NCI-H2196 treated with DMSO at 0.1 percent for 48 hours (cell line): ENCODE data around the gene BUB3.

Experiments used
- DNase-seq: peaks from one replicate; lab custom pipeline; 2025; ENCODE audit not compliant: unreplicated experiment; lab: John Stamatoyannopoulos, UW

The BUB3 gene

DNA sequence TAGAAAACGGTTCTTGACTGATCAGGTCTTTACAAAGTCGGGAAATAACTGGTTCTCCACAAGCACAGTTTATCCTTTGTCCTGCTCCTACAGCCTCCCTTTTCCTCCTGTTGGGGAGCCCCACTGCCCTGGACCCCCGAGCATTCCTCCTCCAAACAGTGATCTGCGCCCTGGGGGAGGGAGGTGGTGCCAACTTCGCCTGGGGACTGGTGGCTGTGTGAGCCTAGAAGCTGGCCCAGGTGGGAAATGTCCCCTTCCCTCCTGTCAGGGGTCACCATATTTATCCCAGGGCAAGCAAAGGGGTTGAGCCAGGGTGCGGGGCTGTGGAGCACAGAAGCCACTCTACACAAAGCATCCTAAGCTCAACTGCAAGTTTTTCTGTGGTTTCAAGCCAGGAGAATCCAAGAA is 13.2 kb upstream of the BUB3 start:
- DNase-seq, result no peak

DNA sequence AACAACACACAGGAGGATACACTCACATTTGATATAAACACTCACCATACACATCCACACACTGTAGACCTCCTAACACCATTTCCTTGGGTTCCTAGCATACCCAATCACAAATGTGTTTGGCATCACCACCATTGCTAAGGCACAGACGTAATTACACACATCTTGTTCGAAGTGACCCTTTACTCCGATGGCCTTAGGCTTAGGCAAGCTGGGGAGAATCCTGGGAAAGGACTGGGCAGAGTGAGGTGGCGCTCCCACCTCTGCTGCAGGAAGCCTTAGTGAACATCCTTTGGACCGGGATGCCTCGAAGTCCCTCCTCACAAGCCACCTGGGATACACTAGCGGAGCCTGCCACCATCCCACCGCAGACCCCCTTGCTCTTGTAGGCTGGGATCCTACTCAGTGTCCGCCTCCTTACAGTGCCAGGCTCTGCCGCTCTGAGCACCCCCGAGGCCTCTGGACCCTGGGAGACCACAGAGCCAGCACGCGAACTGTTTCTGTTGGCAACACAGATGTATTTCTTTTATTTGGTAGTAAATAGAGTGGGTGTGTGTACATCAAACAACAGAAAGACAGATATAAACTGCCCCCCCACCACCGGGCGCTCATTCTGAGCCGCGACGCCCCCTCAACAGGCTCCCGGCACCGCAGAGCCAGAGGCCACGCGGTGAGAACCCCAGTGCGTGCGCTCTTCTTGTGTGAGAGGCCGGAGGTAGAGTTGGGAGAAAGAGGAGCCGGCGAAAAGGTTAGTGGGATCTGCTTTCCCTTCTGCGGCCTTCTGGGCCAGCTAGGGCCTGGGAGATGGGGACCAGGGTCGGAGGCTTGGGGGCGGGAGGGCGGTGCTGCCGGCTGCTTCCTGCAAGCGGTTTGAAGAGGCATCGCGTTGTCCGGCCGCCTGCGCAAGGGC is 12.2 kb upstream of the BUB3 start:
- no peak for DNase-seq

DNA sequence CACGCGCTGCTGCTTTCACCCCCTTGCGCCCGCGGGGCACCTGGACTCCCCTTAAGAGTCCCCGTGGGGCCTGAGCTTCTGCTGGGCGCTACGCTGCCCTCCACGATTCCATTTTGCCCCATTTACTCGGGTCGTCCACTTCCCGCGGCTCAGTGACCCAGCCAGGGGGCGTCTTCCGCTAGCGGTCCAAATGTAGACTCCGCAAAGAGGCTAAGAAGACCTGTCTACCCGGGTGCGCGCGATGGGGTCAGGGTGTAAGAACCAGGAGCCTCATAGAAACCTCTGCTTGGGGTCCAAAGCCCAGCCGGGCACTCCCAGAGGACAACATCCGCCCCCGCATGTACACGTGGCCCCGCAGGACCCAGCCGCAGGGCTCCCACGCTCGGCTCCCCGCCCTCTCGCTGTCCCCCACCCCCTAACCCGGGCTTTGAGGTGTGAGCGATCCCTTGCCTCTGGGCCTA is 11.5 kb upstream of the BUB3 start:
- DNase-seq, result no peak

DNA sequence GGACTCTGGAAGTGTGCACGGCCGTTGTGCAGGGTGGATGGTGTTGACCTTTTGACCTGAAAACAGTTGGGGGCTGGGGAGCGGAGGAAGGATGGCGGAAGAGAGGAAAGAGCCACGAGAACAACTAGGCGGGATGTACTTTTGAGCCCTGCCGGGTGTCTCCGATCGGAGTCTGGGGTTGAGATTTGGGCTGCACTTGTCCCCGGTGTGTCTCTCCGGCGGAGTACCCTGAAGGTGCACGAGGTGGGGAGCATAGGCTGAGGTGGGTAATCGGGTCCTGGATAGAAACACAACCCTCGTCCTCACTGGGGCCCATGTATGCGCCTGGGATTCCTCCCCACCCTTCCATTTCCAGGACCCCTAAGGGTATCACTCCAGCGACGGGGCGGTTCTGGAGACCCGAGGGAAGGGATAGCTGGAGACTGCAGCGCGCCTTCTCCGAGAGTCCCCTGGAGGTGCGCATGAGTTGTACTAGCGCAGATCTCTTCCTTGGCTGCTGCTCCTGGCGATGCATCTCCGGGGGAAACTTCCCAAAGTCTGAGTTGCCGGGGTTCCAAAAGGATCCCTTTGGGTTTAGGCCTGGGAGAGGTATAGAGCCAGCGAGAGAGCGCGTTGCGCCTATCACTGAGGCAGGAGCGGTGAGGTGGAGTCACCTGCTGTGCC is 10.9 kb upstream of the BUB3 start:
- no peak for DNase-seq

DNA sequence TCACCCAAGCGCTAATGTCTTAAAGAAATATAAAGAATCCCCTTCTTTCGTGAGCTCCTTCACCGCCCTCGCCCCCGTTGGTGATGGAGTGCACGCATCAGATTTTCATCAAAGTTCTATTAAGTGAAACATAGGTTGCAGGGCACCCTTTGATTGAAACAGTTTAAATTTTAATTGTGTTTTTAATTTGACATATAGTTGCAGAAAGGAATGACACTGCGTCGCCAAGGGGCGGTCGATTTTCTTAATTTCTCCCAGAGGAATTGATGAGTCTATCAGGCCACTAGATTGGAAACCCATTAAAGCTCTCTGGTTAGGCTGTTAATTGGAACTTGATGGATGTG is 10.4 kb upstream of the BUB3 start:
- DNase-seq, result no peak

DNA sequence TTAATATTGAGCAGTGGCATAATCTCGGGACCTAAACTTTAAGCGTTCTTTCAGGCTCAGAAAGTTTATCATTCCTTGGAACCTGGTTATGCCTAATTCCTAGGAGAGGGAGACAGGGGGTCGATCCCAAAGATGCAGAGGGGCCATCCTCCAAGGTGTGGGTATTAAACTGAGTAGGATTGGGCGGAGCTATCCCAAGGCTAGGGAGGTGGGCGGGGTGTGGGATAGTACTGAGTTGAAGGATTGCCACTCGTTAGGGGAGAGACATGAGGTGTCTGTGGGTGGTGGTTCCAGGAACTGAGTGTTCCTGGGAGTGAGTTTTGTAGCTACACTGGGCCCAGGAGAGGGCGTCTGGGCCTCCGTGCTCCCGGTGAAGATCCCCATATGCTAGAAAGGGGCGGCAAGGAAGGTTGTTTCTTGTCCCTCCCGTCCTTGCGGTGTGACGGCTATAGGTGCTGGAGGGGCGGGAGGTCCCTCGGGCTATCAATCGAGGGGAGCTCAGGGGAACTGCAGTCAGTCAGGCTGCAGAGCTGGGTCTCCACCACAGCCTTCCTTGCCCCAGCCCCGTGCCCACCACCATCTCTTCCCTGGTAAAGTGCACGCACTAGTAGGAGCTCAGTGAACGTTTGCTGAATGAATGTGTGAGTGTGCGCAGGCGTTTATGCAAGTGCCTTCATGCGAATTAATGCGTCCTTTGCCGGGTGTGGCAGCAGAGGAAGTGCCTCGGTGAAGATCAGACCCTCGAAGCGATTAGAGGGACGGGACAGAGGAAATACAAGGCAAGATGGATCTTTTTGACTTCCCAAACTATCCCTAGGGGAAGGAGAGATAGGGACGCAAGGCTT is 9.3 kb upstream of the BUB3 start:
- DNase-seq, result no peak

DNA sequence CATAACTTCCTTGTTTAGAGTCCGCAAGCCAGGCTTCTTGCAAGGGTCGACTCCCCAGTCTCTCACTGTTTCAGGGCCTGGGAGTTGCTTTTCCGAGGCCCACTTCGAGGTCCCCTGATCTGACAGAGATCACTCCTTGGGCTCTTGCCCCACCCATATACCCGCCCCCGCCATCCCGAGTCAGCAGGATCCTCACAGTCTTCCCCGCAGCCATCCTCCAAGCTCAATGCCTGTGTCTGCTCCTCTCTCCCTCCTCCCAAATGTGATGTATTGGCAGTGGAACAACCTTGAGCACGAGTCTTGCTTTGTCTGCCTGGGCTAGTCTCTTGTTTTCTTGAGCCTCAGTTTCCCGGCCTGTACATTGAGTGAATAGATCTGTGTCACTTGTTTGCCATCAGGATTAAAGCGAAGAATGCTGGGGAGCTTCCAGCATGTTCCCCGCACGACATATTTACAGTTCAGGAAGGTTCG is 8.6 kb upstream of the BUB3 start:
- DNase-seq, result no peak

DNA sequence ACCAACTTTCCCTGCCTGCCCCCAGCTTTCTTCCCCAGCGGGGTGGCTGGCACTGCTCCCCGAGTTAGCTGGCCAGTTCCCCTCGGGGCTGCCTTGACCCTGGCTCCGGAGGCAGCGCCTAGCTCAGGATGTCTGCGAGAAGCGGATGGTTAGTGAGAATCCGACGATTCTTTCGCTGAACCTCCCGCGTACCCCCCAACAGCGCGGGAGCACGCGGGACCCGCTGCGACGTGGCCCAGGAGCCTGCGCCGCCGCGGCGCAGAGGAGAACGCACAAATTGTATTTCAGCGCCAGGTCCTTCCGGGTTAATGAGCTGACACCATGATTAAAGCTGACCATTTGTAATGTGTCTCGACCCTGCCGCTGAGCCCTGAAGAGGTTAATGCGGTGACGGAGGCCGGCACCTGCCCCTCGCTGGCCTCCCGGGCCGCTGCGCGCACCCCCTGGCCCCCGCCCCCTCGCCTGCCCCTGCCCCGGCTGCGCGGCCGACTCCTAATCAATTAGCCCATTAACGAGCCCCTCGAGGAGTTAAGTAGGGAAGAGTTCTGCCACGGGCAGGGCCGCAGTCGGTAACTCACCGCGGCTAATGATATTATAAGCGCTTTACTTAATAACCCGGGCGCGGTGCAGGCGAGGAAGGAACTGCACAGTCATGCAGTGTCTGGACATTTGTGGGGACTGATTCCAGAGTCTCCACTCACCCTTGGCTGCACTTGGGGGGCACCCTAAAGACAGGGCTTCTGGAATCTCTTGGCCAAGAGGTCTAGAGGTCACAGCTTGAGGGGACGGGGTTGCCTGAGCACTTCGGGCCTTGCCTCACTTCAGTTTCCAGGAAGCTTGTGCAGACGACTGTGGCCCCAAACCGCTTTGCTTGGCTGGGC is 7.9 kb upstream of the BUB3 start:
- no peak for DNase-seq

DNA sequence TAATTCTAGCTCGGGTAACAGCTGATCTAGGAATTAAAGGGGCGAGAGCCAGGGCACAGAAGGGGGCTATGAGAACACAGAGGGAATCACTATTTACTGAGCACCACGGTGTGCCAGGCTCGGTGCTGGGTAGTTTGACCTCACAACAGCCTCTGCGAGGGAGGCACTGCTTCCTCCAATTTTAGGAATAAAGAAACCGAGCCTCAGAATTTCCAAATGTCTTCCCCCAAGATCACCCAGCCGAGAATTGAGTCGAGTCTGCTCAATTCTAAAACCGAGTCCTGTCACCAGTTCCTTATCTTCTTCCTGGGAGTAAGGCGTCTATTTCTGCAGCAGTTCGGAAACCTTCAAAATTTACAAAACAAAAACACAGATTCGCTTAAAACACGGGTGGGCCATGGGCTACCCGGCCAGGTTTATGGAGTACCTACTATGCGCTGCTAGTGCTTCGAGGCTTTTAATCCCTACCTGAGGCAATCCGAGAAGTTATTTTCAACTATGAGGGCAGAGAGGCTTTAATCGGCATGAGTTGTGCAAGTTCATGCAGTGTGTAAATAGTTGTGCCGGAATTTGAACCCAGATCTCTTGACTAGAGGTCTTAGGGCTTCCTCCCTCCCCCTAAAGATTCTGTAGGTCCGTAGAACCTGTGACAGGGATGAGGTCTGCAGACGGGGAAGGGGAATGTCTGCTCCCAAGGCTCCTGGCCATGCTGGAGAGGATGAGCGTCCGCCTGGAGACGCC is 7.1 kb upstream of the BUB3 start:
- DNase-seq, result no peak

DNA sequence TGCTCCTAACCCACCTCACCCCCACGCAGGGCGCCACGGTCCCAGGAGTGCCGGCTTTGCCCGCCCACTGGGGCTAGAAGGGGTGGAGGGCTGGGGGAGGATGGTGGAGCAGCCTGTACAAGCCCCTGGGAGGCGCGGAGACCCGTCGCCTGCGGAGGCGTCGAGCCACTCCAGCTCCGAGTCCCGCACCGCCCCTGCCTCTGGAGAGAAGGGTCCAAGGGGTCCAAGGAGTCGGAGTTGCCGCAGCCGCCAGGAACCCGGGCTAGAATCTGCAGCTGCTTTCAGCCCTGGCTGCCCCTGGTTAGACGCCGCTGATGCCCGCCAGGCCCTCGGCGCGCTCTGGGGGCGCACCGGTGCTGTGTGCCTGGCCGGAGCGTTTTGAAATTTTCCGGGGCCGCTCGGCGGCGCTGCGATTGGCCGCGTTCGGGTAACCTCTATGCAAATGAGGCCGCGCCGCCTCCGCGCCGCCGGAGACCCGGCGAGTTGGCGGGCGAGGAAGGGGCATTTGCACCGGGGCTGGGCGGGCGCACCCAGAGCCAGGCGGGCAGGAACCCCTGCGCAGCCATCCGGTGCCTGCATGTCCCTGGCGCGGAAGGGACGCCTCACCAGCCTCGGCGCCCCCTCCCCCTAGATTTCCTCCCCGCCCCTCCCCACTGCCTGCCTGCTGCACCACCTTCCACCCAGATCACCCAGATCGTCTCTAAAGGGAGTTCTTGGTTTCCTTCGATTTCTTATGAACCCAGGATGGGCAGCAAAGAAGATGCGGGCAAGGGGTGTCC is 6.4 kb upstream of the BUB3 start, which contains the start of gene HMX2:
HMX2 (plus strand) TSS at position 502 of the 779 bp plus-strand sequence; CDS start at position 745, 243 bp downstream.
- no peak for DNase-seq

DNA sequence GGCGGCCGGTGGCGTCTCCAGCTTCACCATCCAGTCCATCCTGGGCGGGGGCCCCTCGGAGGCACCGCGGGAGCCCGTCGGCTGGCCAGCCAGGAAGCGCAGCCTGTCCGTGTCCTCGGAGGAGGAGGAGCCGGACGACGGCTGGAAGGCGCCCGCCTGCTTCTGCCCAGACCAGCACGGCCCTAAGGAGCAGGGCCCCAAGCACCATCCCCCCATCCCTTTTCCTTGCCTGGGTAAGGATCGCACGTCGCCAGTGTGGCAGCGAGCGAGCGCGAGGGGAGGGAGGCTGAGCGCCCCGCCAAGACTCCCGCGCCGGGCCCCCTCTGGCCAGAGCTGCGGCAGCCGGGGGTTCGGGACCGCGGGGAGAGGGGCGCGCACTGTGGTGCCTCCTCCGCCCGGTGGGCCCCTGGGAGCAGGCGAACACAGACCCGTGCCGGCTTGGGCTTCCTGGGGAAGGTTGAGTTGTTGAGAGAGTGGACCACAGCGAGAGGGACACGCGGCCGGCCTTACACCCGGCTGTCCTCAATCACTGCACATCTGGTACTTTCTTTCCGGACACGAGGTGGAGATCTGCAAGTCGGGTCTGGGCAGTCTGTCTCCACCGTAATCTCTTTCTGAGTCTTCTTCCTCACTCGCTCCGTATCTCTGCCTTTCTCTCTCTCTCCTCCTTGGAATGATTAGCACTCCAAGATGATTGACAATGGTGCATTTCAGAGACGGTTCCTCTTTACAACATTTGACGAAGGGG is 5.6 kb upstream of the BUB3 start:
- no peak for DNase-seq

DNA sequence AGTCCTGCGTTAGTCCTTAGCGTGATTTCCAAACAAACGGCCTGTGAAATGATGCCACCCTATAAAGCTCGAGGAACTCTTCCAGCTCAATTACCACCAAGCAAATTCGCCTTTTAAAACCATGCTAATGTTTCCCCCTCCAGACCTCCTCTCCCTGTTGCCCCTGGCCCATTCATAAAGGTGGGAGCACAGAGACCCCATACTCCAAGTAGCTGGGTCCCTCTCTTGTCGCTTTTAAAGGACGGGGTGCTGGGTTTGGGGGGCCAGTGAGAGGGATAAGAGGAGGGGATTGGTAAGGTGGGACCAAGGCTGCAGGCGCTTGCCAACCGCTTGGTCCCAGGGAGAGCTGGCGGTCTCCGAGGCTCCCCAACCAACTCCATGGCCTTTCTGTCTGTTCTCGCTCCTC is 5.0 kb upstream of the BUB3 start:
- DNase-seq, result no peak

DNA sequence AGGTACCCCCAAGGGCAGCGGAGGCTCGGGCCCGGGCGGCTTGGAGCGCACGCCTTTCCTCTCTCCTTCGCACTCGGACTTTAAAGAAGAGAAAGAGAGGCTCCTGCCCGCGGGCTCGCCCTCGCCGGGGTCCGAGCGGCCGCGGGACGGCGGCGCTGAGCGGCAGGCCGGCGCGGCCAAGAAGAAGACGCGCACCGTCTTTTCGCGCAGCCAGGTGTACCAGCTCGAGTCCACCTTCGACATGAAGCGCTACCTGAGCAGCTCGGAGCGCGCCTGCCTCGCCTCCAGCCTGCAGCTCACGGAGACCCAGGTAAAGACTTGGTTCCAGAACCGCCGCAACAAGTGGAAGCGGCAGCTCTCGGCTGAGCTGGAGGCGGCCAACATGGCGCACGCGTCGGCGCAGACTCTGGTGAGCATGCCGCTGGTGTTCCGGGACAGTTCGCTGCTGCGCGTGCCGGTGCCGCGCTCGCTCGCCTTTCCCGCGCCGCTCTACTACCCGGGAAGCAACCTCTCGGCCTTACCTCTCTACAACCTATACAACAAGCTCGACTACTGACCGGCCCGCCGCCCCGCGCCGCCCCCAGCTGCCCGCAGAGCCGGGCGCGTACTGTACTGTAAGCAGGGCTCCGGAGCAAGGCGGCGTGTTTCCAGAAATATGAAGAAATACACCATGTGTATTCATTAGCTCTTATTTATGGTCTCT is 4.5 kb upstream of the BUB3 start:
- DNase-seq, result no peak

DNA sequence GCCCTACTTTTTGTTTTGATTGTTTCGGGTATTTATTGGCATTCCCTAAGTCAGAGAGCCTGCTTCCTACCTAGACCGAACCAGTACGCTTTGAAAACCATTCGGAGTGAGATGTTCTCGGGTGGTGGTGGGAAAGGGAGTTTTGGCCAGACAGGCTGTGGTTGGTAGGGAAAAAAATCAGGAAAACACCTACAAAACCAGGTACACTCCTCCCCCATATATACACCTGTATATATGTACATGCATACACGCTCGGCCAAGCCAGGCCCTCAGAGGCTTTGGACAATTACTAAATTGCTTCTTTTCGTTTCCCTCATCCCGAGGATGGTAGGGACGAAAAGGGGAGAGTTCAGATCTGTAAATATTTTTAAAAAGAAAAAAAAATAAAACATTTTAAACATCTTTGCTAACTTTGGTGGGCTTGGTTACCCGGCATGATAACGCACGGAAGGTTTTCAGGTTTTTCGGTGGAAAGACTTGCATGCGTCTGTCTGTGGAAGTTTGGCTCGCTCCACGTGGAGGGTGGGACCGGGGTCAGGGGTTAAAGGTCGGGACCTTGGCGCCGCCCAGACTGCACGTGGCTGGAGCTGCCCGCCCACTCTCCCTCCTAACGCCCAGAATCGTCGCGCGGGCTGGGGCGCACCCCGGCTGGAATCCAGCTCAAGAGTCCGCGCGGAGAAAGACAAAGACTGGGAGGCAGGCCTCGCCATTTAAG is 3.8 kb upstream of the BUB3 start:
- DNase-seq, result no peak

DNA sequence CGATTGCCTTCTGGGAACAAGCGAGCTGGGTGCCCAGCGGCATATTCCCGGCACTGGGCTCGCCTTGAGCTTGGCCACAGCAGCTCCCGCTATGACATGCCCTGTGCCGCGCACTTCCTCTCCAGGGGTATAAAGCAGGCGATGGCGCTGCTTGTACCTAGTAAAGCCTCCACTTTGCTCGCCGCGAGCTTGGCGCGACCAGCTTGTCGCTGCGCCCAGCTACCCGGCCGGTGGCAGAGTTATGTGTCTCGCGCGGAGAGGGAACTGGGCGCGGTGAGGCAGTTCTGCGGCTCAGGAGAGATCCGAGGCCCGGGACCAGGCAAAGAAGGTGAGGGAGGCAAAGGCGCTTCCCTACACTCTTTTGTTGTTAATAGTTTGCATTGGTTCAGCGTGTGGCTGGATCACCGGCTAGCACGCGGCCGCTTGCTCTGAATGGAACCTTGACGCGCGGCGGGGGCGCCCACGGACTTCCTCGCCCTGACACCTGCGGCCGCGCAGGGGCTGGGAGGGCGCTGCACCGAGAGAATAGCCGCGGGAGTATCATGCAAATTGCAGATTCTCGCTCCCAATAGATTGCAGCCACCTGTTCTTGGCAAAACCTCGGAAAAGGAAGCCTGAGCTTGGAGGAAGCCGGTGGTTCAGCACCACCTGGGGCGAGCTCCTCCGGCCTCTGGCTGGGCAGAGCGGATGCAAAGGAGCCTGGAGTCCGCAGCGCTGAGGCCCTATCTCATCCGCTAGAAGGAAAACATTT is 3.0 kb upstream of the BUB3 start:
- no peak for DNase-seq

DNA sequence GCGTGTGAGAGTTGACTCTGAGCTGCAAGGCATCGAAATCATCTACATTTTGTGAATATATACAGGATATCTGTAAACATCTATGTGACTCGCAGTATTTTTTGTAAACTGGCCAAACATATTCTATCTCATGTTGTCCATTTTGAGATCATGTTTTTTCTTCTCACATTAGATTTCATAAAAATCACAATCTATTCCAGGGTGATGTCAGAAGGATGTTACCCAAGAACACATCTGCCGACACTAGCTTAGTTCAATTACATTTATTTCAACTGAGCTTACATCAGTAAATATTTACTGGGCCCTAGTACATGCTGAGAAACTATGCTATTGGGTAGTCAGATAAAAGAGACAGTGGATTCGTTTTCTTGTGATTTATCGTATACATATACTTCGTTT is 2.5 kb upstream of the BUB3 start:
- no peak for DNase-seq
